Body of pancreas (tissue), 4 donors: ENCODE measurements around the gene CCDC8. TPM values are rescaled to one million over a fixed set of nuclear protein-coding genes. Genes with fewer than 3 reads are reported as not detected.
A peak's percentile ranks its signal among the peaks of the same experiment; 100 is the strongest.

Experiments used
- ATAC-seq: fragments of 150-250 bp; one replicate; pipeline ENCODE4 v1.9.1; 2016
- DNase-seq, 4 donors: peaks; one replicate each; pipeline ENCODE4 v3.0.0-alpha.2; 2019
- H3K27ac ChIP-seq, 4 donors: fragments of 200-600 bp; sonication (generic); 1 replicate in 3 of 4; 2 replicates in 1 of 4; pipeline versions ENCODE4 v1.5.1 to v1.6.1; 2016 to 2019; ENCODE audit warnings: mild to moderate bottlenecking in 1 of 4, mixed read lengths in 1 of 4, moderate library complexity in 1 of 4
- H3K27me3 ChIP-seq, 2 donors: fragments of 200-600 bp; sonication (generic); one replicate each; pipeline ENCODE4 v1.6.0; 2016; ENCODE audit warnings: mild to moderate bottlenecking in 1 of 2
- H3K36me3 ChIP-seq, 2 donors: fragments of 200-600 bp; sonication (generic); replicated peaks in 1 of 2; 2 replicates each; pipeline ENCODE4 v1.5.1; 2016; ENCODE audit warnings: low read depth in 2 of 2; ENCODE audit not compliant: insufficient read depth in 1 of 2
- H3K4me1 ChIP-seq: fragments of 200-600 bp; sonication (generic); one replicate; pipeline ENCODE4 v1.6.0; 2016
- H3K4me3 ChIP-seq, 2 donors: fragments of 200-600 bp; sonication (generic); 1 replicate in 1 of 2; 2 replicates in 1 of 2; pipeline ENCODE4 v1.5.1; 2016 to 2019
- H3K9me3 ChIP-seq, 3 donors: fragments of 200-600 bp; sonication (generic); 1 replicate in 2 of 3; 2 replicates in 1 of 3; pipeline ENCODE4 v1.5.1; 2016
- POLR2A ChIP-seq, 3 donors: fragments of 450-650 bp; IDR thresholded peaks; one replicate each; pipeline ENCODE4 v1.6.1; 2016; ENCODE audit warnings: antibody characterized with exemption in 3 of 3, mild to moderate bottlenecking in 2 of 3
- WGBS, 2 donors: methylation state at CpG; one replicate each; pipeline ENCODE4 v1.1.5; 2017; 5-methylcytosine and 5-hydroxymethylcytosine counted together
- intact Hi-C: fragments of 100-400 bp; cut with DNase I; formaldehyde crosslinking; loops from one replicate; pipeline ENCODE4 v1.15.1; 2023
- total RNA-seq, 2 donors: library from RNA; depleted of rRNA; stranded (reverse); fragments of >200 nt; gene quantifications; one replicate each; pipeline ENCODE4 v1.1.0, GENCODE V29; 2016
- TF ChIP-seq, protein P1 (sequence below), 7 experiments: fragments of 450-650 bp in 4 of 7; fragments of 200-600 bp in 3 of 7; sonication (generic) in 3 of 7; IDR thresholded peaks; one replicate each; pipeline ENCODE4 v1.5.1; 2016 to 2019; ENCODE audit warnings: antibody characterized with exemption in 7 of 7

The CCDC8 gene, protein sequence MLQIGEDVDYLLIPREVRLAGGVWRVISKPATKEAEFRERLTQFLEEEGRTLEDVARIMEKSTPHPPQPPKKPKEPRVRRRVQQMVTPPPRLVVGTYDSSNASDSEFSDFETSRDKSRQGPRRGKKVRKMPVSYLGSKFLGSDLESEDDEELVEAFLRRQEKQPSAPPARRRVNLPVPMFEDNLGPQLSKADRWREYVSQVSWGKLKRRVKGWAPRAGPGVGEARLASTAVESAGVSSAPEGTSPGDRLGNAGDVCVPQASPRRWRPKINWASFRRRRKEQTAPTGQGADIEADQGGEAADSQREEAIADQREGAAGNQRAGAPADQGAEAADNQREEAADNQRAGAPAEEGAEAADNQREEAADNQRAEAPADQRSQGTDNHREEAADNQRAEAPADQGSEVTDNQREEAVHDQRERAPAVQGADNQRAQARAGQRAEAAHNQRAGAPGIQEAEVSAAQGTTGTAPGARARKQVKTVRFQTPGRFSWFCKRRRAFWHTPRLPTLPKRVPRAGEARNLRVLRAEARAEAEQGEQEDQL
- 10 to 100 TPM; 13.0 to 17.8 TPM for total RNA-seq

DNA sequence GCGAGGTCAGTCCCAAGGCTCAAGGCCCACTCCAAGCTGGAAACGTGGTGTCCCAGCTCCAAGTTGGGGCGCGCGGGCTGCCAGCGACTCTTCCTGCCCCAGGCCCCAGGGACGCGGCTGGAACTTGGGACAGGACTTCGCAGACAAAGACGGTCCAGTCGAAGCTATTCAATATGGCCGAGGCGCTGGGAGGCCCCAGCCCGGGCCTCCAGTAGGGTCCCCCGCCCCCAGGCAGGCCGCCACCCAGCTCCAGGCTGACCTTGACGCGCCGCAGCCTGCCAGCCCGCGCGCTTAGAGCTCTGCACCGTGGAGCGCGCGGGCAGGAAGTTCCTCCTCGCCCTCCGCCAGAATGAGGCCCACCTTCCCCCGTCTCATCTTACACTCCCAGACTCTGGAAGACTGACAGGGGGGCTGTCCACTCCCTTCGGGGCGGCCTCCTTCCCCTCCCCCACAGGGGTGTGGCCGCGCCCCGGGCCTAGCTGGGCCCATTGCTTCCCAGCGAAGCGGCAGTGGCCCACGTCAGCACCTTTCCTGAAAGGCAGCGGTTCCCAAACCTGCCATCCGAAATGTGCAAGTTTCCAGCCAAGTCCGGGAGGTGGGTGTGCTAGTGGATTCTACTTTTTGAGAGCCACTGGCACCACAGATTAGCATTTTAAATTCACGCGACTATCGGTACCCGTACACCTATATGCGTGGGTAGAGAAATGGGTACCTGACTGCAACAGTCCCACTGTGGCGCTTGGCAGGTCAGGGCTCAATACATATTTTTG lies at the start of gene CCDC8:
TSS of gene CCDC8 (minus strand) at position 303 of the 770 bp plus-strand sequence. CDS start 754 bp downstream, outside the sequence.
- Histone ChIP-seq H3K4me3 (peak within 1 kb of the TSS; percentile 31 to 83), H3K27me3 (no peaks in the 10 kb centered on the region), H3K27ac (peak within 1 kb of the TSS; percentile 72 to 85 (median 82)), H3K9me3 (no peaks in the 10 kb centered on the region), H3K36me3 (no peaks in the 10 kb centered on the region), H3K4me1 (peaks cover 52% of the 10 kb centered on the region)
- TF ChIP-seq, protein P1, sequence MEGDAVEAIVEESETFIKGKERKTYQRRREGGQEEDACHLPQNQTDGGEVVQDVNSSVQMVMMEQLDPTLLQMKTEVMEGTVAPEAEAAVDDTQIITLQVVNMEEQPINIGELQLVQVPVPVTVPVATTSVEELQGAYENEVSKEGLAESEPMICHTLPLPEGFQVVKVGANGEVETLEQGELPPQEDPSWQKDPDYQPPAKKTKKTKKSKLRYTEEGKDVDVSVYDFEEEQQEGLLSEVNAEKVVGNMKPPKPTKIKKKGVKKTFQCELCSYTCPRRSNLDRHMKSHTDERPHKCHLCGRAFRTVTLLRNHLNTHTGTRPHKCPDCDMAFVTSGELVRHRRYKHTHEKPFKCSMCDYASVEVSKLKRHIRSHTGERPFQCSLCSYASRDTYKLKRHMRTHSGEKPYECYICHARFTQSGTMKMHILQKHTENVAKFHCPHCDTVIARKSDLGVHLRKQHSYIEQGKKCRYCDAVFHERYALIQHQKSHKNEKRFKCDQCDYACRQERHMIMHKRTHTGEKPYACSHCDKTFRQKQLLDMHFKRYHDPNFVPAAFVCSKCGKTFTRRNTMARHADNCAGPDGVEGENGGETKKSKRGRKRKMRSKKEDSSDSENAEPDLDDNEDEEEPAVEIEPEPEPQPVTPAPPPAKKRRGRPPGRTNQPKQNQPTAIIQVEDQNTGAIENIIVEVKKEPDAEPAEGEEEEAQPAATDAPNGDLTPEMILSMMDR (IDR thresholded peaks at IDR 0.05): no peak
- peak; percentile 86 to 92 (median 91) for TF ChIP-seq POLR2A (IDR thresholded peaks at IDR 0.05)
- WGBS, 2 donors: 4 to 6% methylated on average over 15 to 46 of the region's 46 CpGs
- intact Hi-C loops: no loop called here
- DNase-seq: peak; percentile 93 to 96 (median 95)
- ATAC-seq: peak; percentile 94

DNA sequence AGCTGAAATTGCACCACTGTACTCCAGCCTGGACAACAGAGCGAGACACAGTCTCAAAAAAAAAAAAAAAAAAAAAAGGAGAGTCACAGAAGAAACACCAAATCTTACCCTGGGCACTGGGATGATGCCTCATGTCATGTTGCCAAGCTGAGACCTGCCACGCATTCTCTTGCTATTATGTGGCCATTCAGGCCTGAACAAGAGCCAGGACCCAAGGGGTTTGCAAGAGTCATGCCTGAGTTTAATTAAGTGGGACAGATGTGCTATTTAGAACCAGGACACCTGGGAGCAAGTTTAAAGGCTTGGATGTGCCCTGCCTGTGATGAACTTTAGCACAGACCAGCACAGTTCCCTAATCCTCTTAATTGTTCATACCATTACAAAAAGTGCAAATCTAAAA lies 48.2 kb upstream of the CCDC8 start:
- WGBS, 2 donors: 94 to 100% methylated on average over 2 of the region's 2 CpGs
- no peak overlapping the region for H3K27ac ChIP-seq
- intact Hi-C loops: no loop called here
- DNase-seq (no peak), ATAC-seq (no peak)
- TF ChIP-seq POLR2A (IDR thresholded peaks at IDR 0.05): no peak
- TF ChIP-seq, protein P1 (IDR thresholded peaks at IDR 0.05): no peak
- no peaks in the 10 kb centered on the region for H3K4me1 ChIP-seq
- no peaks in the 10 kb centered on the region for H3K27me3 ChIP-seq
- no peaks in the 10 kb centered on the region for H3K9me3 ChIP-seq
- no peaks in the 10 kb centered on the region for H3K36me3 ChIP-seq
- no peak overlapping the region for H3K4me3 ChIP-seq

DNA sequence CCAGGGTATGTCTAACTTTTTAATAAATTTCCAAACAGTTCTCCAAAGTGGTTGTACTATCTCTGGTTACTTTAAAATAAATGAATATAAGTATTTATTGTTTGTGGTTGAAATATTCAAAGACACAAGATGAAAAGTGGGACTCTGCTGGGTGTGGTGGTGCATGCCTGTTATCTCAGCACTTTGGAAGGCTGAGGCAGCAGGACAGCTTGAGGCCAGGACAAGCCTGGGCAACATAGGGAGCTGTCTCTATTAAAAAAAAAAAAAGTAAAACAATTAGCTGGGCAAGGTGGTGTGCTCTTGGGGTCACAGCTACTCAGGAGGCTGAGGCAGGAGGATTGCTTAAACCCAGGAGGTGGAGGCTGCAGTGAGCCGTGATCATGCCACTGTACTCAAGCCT lies 47.6 kb upstream of the CCDC8 start:
- no peaks in the 10 kb centered on the region for H3K4me1 ChIP-seq
- no peak for ATAC-seq
- intact Hi-C loops: no loop called here
- no peak for DNase-seq
- no peak for TF ChIP-seq POLR2A (IDR thresholded peaks at IDR 0.05)
- TF ChIP-seq, protein P1 (IDR thresholded peaks at IDR 0.05): no peak
- H3K4me3 ChIP-seq: no peak overlapping the region
- H3K27ac ChIP-seq: no peak overlapping the region
- H3K27me3 ChIP-seq: no peaks in the 10 kb centered on the region
- WGBS, 2 donors: 92 to 100% methylated on average over 1 of the region's 1 CpG
- no peaks in the 10 kb centered on the region for H3K36me3 ChIP-seq
- no peaks in the 10 kb centered on the region for H3K9me3 ChIP-seq

DNA sequence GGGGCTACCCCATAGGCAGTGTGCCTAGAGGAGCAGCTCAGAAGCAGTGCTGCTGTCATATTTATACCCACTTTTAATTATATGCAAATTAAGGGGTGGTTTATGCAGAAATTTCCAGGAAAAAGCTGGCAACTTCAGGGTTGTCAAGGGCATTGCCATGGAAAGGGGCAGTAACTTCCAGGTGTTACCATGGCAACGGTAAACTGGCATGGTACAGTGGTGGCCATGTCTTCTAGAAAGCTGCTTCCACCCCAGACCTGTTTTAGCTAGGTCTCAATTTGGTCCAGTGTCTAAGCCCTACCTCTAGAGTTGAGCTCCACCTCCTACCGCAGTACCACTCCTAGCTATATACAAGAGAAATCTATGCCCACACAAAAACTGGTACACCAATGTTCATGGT lies 46.7 kb upstream of the CCDC8 start:
- H3K9me3 ChIP-seq: no peaks in the 10 kb centered on the region
- no peaks in the 10 kb centered on the region for H3K27me3 ChIP-seq
- WGBS, 2 donors: 86 to 92% methylated on average over 2 of the region's 2 CpGs
- DNase-seq: no peak
- no peak overlapping the region for H3K4me3 ChIP-seq
- no peaks in the 10 kb centered on the region for H3K4me1 ChIP-seq
- intact Hi-C loops: no loop called here
- no peak for ATAC-seq
- H3K36me3 ChIP-seq: no peaks in the 10 kb centered on the region
- no peak overlapping the region for H3K27ac ChIP-seq
- TF ChIP-seq, protein P1 (IDR thresholded peaks at IDR 0.05): no peak
- no peak for TF ChIP-seq POLR2A (IDR thresholded peaks at IDR 0.05)
